Neutrophil (primary cell): ENCODE measurements around the gene ZNF213.

Experiments used
- H3K27ac ChIP-seq: fragments of 200-600 bp; sonication (generic); 2 replicates; pipeline ENCODE4 v1.5.1; 2016; ENCODE audit warnings: mild to moderate bottlenecking, moderate library complexity
- H3K27me3 ChIP-seq: fragments of 200-600 bp; sonication (generic); 2 replicates; pipeline ENCODE4 v1.6.0; 2016; ENCODE audit warnings: mild to moderate bottlenecking
- H3K36me3 ChIP-seq: fragments of 200-600 bp; sonication (generic); 2 replicates; pipeline ENCODE4 v1.5.1; 2017
- H3K4me1 ChIP-seq, 2 experiments: fragments of 200-600 bp in 1 of 2; sonication (generic) in 1 of 2; 1 replicate in 1 of 2; 2 replicates in 1 of 2; pipeline versions ENCODE4 v1.5.1 to v1.6.1; 2013 to 2016; ENCODE audit warnings: low read depth in 1 of 2, low read length in 1 of 2, mild to moderate bottlenecking in 1 of 2, moderate library complexity in 1 of 2; ENCODE audit not compliant: control insufficient read depth in 1 of 2, insufficient read depth in 1 of 2
- H3K4me3 ChIP-seq, 2 experiments: fragments of 200-600 bp in 1 of 2; sonication (generic) in 1 of 2; 1 replicate in 1 of 2; 2 replicates in 1 of 2; pipeline ENCODE4 v1.5.1; 2013 to 2016; ENCODE audit warnings: low read depth in 1 of 2, low read length in 1 of 2, mild to moderate bottlenecking in 1 of 2, moderate library complexity in 1 of 2
- H3K9me3 ChIP-seq: fragments of 200-600 bp; sonication (generic); 2 replicates; pipeline ENCODE4 v1.5.1; 2016
- TF ChIP-seq, protein P1 (sequence below): fragments of 200-600 bp; sonication (generic); IDR thresholded peaks from 2 replicates; pipeline ENCODE4 v1.5.1; 2016; ENCODE audit warnings: antibody characterized with exemption

ZNF213 gene

GRCh38 chr16:3118204-3118790 is 16.5 kb upstream of the ZNF213 start:
- H3K27me3 ChIP-seq = peaks cover 17% of the 10 kb centered on the region
- no peaks in the 10 kb centered on the region for H3K9me3 ChIP-seq
- H3K36me3 ChIP-seq = no peaks in the 10 kb centered on the region
- no peak overlapping the region for H3K4me3 ChIP-seq
- TF ChIP-seq, protein P1, sequence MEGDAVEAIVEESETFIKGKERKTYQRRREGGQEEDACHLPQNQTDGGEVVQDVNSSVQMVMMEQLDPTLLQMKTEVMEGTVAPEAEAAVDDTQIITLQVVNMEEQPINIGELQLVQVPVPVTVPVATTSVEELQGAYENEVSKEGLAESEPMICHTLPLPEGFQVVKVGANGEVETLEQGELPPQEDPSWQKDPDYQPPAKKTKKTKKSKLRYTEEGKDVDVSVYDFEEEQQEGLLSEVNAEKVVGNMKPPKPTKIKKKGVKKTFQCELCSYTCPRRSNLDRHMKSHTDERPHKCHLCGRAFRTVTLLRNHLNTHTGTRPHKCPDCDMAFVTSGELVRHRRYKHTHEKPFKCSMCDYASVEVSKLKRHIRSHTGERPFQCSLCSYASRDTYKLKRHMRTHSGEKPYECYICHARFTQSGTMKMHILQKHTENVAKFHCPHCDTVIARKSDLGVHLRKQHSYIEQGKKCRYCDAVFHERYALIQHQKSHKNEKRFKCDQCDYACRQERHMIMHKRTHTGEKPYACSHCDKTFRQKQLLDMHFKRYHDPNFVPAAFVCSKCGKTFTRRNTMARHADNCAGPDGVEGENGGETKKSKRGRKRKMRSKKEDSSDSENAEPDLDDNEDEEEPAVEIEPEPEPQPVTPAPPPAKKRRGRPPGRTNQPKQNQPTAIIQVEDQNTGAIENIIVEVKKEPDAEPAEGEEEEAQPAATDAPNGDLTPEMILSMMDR = no peak
- no peak overlapping the region for H3K27ac ChIP-seq
- peaks cover 0 to 1% of the 10 kb centered on the region in 2 experiments for H3K4me1 ChIP-seq

DNA sequence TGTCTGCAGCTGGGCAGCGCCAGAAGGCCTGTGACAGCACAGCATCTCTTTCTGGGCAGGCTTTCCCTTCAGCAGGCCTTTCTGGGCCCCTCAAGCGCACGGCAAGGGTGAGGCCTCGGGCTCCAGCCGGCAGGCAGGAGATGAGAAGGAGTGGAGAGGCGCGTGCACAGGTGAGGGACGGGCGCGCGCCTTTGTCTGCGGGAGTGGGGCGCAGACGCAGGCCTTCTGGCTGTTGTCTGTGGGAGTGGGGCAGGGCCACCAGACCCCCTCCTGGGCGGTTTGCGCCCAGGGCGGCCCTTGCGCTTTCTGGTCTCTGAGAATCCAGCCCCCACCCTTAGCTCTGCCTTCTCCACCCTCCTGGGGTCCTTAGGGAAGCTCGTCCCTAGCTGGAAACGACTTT is 16.0 kb upstream of the ZNF213 start:
- peaks cover 11% of the 10 kb centered on the region for H3K27me3 ChIP-seq
- TF ChIP-seq, protein P1 = no peak
- no peaks in the 10 kb centered on the region for H3K9me3 ChIP-seq
- no peak overlapping the region for H3K4me3 ChIP-seq
- peaks cover 5% of the 10 kb centered on the region in 2 experiments for H3K4me1 ChIP-seq
- no peak overlapping the region for H3K27ac ChIP-seq
- no peaks in the 10 kb centered on the region for H3K36me3 ChIP-seq

GRCh38 chr16:3119286-3119685 is 15.5 kb upstream of the ZNF213 start:
- H3K4me3 ChIP-seq = no peak overlapping the region
- no peaks in the 10 kb centered on the region for H3K9me3 ChIP-seq
- no peaks in the 10 kb centered on the region for H3K36me3 ChIP-seq
- peaks cover 7 to 8% of the 10 kb centered on the region in 2 experiments for H3K4me1 ChIP-seq
- H3K27ac ChIP-seq = no peak overlapping the region
- peaks cover 7% of the 10 kb centered on the region for H3K27me3 ChIP-seq
- TF ChIP-seq, protein P1 = no peak

DNA sequence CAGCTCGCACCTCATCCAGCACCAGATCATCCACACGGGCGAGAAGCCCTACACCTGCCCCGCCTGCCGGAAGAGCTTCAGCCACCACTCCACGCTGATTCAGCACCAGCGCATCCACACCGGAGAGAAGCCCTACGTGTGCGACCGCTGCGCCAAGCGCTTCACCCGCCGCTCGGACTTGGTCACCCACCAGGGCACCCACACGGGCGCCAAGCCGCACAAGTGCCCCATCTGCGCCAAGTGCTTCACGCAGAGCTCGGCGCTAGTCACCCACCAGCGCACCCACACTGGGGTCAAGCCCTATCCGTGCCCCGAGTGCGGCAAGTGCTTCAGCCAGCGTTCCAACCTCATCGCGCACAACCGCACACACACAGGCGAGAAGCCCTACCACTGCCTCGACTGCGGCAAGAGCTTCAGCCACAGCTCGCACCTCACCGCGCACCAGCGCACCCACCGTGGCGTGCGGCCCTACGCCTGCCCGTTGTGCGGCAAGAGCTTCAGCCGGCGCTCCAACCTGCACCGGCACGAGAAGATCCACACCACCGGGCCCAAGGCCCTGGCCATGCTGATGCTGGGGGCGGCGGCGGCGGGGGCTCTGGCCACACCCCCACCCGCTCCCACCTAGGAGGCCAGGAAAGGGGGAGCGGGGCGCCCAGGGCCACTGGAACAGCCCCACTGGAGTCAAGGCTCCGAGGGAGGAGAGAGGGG is 15.0 kb upstream of the ZNF213 start:
- H3K27me3 ChIP-seq = peaks cover 7% of the 10 kb centered on the region
- TF ChIP-seq, protein P1 = no peak
- no peaks in the 10 kb centered on the region for H3K9me3 ChIP-seq
- no peaks in the 10 kb centered on the region for H3K36me3 ChIP-seq
- H3K4me1 ChIP-seq = peaks cover 12 to 13% of the 10 kb centered on the region in 2 experiments
- no peak overlapping the region for H3K27ac ChIP-seq
- no peak overlapping the region for H3K4me3 ChIP-seq

GRCh38 chr16:3120435-3120834 is 14.4 kb upstream of the ZNF213 start:
- H3K27me3 ChIP-seq = peaks cover 7% of the 10 kb centered on the region
- H3K36me3 ChIP-seq = no peaks in the 10 kb centered on the region
- TF ChIP-seq, protein P1 = no peak
- no peaks in the 10 kb centered on the region for H3K9me3 ChIP-seq
- H3K4me3 ChIP-seq = no peak overlapping the region
- H3K27ac ChIP-seq = no peak overlapping the region
- peaks cover 18 to 19% of the 10 kb centered on the region in 2 experiments for H3K4me1 ChIP-seq
